Stomach (tissue), 9 donors: ENCODE data around the gene CREG1. TPM values are rescaled to one million over a fixed set of nuclear protein-coding genes. Genes with fewer than 3 reads are reported as not detected.

ENCODE experiments used
- DNase-seq, 2 donors: peaks; one replicate each; pipeline versions ENCODE4 v3.0.0 to v3.0.0-alpha.2; 2013 to 2019
- H3K27ac ChIP-seq, 5 donors: fragments of 200-600 bp in 4 of 5; sonication (generic) in 4 of 5; one replicate each; pipeline ENCODE4 v1.5.1; 2013 to 2019; ENCODE audit warnings: mild to moderate bottlenecking in 1 of 5, moderate library complexity in 1 of 5
- H3K27me3 ChIP-seq, 3 donors: fragments of 200-600 bp; sonication (generic); one replicate each; pipeline ENCODE4 v1.5.1; 2017 to 2019; ENCODE audit warnings: mixed run types in 1 of 3
- H3K36me3 ChIP-seq, 4 donors: fragments of 200-600 bp; sonication (generic); 1 replicate in 3 of 4; 2 replicates in 1 of 4; pipeline ENCODE4 v1.5.1; 2016 to 2019
- H3K4me1 ChIP-seq, 4 donors: fragments of 200-600 bp; sonication (generic); one replicate each; pipeline ENCODE4 v1.5.1; 2016 to 2019
- H3K4me3 ChIP-seq, 4 donors: fragments of 200-600 bp; sonication (generic) in 3 of 4; one replicate each; pipeline ENCODE4 v1.5.1; 2016 to 2019; ENCODE audit warnings: mild to moderate bottlenecking in 1 of 4
- H3K9me3 ChIP-seq, 4 donors: fragments of 200-600 bp; sonication (generic); one replicate each; pipeline ENCODE4 v1.5.1; 2016 to 2019
- EP300 ChIP-seq: sonication (generic); formaldehyde crosslinking; IDR thresholded peaks from one replicate; pipeline ENCODE4 v1.6.1; 2017; ENCODE audit warnings: antibody characterized with exemption
- POLR2A ChIP-seq, 4 donors: fragments of 450-650 bp; IDR thresholded peaks; one replicate each; pipeline ENCODE4 v1.6.1; 2016; ENCODE audit warnings: antibody characterized with exemption in 4 of 4, control low read depth in 2 of 4, mild to moderate bottlenecking in 1 of 4, moderate library complexity in 1 of 4
- POLR2AphosphoS5 ChIP-seq, 3 donors: sonication (generic); formaldehyde crosslinking; IDR thresholded peaks; one replicate each; pipeline ENCODE4 v1.6.1; 2016; ENCODE audit warnings: antibody characterized with exemption in 3 of 3
- WGBS, 5 donors: extraction: QIAGEN DNeasy Blood & Tissue Kit in 3 of 5; methylation state at CpG; one replicate each; pipeline versions ENCODE4 v1.1.5 to v1.1.7; 2013 to 2018; 5-methylcytosine and 5-hydroxymethylcytosine counted together
- intact Hi-C: fragments of 100-400 bp; cut with DNase I; formaldehyde crosslinking; loops from one replicate; pipeline ENCODE4 v1.15.1; 2023; ENCODE audit warnings: low total_unique reads
- polyA plus RNA-seq, 3 donors: library from polyadenylated mRNA; stranded (reverse); fragments of 200-250 nt; gene quantifications; one replicate each; pipeline ENCODE4 v1.2.3, GENCODE V29; 2013
- total RNA-seq, 5 donors: library from RNA; depleted of rRNA; stranded (reverse); fragments of >200 nt; gene quantifications; one replicate each; pipeline versions ENCODE4 v1.1.0 to v1.2.3, GENCODE V29; 2014 to 2016
- TF ChIP-seq, protein P1 (sequence below), 7 experiments: fragments of 450-650 bp in 4 of 7; fragments of 200-600 bp in 3 of 7; sonication (generic) in 3 of 7; IDR thresholded peaks; one replicate each; pipeline ENCODE4 v1.5.1; 2016 to 2019; ENCODE audit warnings: antibody characterized with exemption in 7 of 7, control low read depth in 2 of 7, mild to moderate bottlenecking in 1 of 7
- donor health status: healthy with polysubstance abuse.
- donor health status: Bipolar disorder and iron deficiency.
- donor health status: healthy.

The CREG1 gene
- total and polyA plus RNA-seq, 8 donors: 44.6 to 120 (median 78.3) TPM

DNA sequence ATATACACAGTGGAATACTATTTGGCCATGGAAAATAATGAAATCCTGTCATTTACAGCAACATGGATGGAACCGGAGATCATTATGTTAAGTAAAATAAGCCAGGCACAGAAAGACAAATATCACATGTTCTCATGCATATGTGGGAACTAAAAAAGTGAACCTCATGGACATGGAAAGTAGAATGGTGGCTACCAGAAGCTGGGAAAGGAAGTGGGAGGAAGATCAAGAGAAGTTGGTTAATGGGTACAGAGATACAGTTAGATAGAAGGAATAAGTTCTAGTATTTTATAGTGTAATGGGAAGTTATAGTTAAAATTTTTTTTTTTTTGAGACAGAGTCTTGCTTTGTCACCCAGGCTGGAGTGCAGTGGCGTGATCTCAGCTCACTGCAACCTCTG lies 34.8 kb upstream of the CREG1 start:
- WGBS, 5 donors: 70 to 92% (median 88%) methylated on average over 2 of the region's 2 CpGs
- H3K4me3 ChIP-seq: no peak overlapping the region

DNA sequence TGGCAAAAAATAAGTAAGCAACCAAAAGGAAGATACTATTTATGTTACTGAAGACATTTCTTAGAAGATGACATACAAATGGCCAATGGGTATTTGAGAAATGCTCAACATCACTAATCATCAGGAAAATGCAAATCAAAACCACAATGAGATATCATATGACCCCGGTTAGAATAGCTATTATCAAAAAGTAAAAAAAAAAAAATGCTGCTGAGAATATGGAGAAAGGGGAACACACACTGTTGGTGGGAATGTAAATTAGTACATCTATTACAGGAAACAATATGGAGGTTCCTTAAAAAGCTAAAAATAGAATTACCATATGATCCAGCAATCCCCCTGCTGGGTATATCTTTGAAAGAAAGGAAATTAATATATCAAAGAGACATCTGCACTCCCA lies 34.3 kb upstream of the CREG1 start:
- Histone ChIP-seq H3K27me3 (no peaks in the 10 kb centered on the region), H3K36me3 (no peaks in the 10 kb centered on the region), H3K4me1 (no peaks in the 10 kb centered on the region), H3K27ac (no peak overlapping the region), H3K9me3 (no peaks in the 10 kb centered on the region), H3K4me3 (no peak overlapping the region)
- intact Hi-C loops: no loop called here
- WGBS, 5 donors: 58 to 76% (median 70%) methylated on average over 1 of the region's 1 CpG
- no peak for DNase-seq
- TF ChIP-seq POLR2A (IDR thresholded peaks at IDR 0.05): no peak
- no peak for TF ChIP-seq POLR2AphosphoS5 (IDR thresholded peaks at IDR 0.05)
- TF ChIP-seq, protein P1, sequence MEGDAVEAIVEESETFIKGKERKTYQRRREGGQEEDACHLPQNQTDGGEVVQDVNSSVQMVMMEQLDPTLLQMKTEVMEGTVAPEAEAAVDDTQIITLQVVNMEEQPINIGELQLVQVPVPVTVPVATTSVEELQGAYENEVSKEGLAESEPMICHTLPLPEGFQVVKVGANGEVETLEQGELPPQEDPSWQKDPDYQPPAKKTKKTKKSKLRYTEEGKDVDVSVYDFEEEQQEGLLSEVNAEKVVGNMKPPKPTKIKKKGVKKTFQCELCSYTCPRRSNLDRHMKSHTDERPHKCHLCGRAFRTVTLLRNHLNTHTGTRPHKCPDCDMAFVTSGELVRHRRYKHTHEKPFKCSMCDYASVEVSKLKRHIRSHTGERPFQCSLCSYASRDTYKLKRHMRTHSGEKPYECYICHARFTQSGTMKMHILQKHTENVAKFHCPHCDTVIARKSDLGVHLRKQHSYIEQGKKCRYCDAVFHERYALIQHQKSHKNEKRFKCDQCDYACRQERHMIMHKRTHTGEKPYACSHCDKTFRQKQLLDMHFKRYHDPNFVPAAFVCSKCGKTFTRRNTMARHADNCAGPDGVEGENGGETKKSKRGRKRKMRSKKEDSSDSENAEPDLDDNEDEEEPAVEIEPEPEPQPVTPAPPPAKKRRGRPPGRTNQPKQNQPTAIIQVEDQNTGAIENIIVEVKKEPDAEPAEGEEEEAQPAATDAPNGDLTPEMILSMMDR (IDR thresholded peaks at IDR 0.05): no peak
- TF ChIP-seq EP300: no peak

More for the DNA sequence above, 34.8 kb upstream of the CREG1 start:
- Histone ChIP-seq H3K9me3 (no peaks in the 10 kb centered on the region), H3K27me3 (no peaks in the 10 kb centered on the region), H3K27ac (no peak overlapping the region), H3K4me1 (no peaks in the 10 kb centered on the region), H3K36me3 (no peaks in the 10 kb centered on the region)
- intact Hi-C loops: no loop called here
- DNase-seq: no peak
- TF ChIP-seq POLR2AphosphoS5 (IDR thresholded peaks at IDR 0.05): no peak
- TF ChIP-seq, protein P1 (IDR thresholded peaks at IDR 0.05): no peak
- TF ChIP-seq EP300: no peak
- no peak for TF ChIP-seq POLR2A (IDR thresholded peaks at IDR 0.05)

DNA sequence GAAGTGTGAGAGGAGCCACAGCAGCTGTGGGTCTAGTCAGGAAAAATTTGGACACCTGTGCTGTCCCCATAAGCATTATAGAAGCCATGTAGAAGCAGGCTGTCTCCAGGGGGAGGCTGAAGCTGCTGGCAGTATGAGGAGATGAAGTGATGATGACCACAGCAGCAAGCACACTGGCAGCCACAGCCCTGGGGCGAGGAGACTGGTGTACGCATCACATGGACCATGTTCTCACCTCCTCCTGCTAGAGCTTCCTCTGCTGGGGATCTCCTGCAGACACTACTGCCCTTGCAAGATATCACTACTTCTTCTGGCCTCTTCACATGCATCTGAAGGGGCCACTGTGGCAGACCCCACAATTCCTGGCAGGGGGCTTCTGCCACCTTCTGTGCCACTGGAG lies 33.8 kb upstream of the CREG1 start:
- no peaks in the 10 kb centered on the region for H3K4me1 ChIP-seq
- no peaks in the 10 kb centered on the region for H3K36me3 ChIP-seq
- TF ChIP-seq POLR2AphosphoS5 (IDR thresholded peaks at IDR 0.05) (no peak), EP300 (no peak), POLR2A (IDR thresholded peaks at IDR 0.05) (no peak)
- TF ChIP-seq, protein P1 (IDR thresholded peaks at IDR 0.05): no peak
- no peaks in the 10 kb centered on the region for H3K27me3 ChIP-seq
- 83 to 98% (median 93%) methylated on average over 2 of the region's 2 CpGs for WGBS, 5 donors
- no peak overlapping the region for H3K4me3 ChIP-seq
- H3K9me3 ChIP-seq: no peaks in the 10 kb centered on the region
- DNase-seq: no peak
- intact Hi-C loops: no loop called here
- H3K27ac ChIP-seq: no peak overlapping the region

DNA sequence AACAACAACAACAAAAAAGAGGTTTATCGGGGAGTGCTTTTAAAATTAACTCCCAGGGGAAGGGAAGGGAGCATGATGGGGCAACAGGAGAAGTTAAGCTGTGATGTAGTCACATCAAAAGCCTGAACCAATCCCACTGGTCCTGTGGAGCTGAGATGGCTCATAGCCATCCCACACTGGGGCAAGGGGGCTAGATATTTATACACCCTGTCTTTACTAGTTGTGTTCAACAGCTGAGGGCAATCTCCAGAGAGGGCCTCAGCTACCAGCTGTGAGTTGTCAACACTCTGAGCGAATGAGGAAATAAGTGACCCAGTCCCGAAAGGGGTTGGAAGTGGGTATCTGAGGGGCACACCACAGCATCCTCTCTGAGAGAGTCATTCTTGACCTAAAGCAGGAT lies 31.0 kb upstream of the CREG1 start:
- H3K4me3 ChIP-seq: no peak overlapping the region
- TF ChIP-seq POLR2AphosphoS5 (IDR thresholded peaks at IDR 0.05) (no peak), POLR2A (IDR thresholded peaks at IDR 0.05) (no peak), EP300 (no peak)
- TF ChIP-seq, protein P1 (IDR thresholded peaks at IDR 0.05): no peak

More for the DNA sequence above, 31.0 kb upstream of the CREG1 start:
- H3K27ac ChIP-seq: no peak overlapping the region
- H3K9me3 ChIP-seq: no peaks in the 10 kb centered on the region
- no peaks in the 10 kb centered on the region for H3K36me3 ChIP-seq
- 80 to 88% (median 84%) methylated on average over 3 of the region's 3 CpGs for WGBS, 5 donors
- intact Hi-C loops: no loop called here
- H3K27me3 ChIP-seq: no peaks in the 10 kb centered on the region
- no peaks in the 10 kb centered on the region for H3K4me1 ChIP-seq
- DNase-seq: no peak
